Right atrium auricular region (tissue), 2 donors: ENCODE measurements around the gene PTPRD. TPM values are rescaled to one million over a fixed set of nuclear protein-coding genes. Genes with fewer than 3 reads are reported as not detected.

Experiments
- DNase-seq: peaks from one replicate; pipeline ENCODE4 v3.0.0-alpha.2; 2019; ENCODE audit warnings: low spot score
- H3K27ac ChIP-seq, 2 donors: fragments of 200-600 bp; sonication (generic); 1 replicate in 1 of 2; 2 replicates in 1 of 2; pipeline ENCODE4 v1.5.1; 2016 to 2019
- H3K27me3 ChIP-seq, 2 donors: fragments of 200-600 bp; sonication (generic); one replicate each; pipeline versions ENCODE4 v1.5.1 to v1.6.0; 2017 to 2019
- H3K36me3 ChIP-seq: fragments of 200-600 bp; sonication (generic); one replicate; pipeline ENCODE4 v1.5.1; 2016
- H3K4me1 ChIP-seq, 2 donors: fragments of 200-600 bp; sonication (generic); one replicate each; pipeline versions ENCODE4 v1.5.1 to v1.6.0; 2017 to 2019
- H3K4me3 ChIP-seq, 2 donors: fragments of 200-600 bp; sonication (generic); 1 replicate in 1 of 2; 2 replicates in 1 of 2; pipeline ENCODE4 v1.5.1; 2017 to 2019; ENCODE audit warnings: mild to moderate bottlenecking in 1 of 2, moderate library complexity in 1 of 2
- H3K9me3 ChIP-seq, 2 donors: fragments of 200-600 bp; sonication (generic); one replicate each; pipeline ENCODE4 v1.5.1; 2019
- total RNA-seq, 2 donors: library from RNA; depleted of rRNA; stranded (reverse); fragments of >200 nt; gene quantifications; one replicate each; pipeline ENCODE4 v1.1.0, GENCODE V29; 2016
- TF ChIP-seq, protein P1 (sequence below), 2 donors: fragments of 200-600 bp; sonication (generic); IDR thresholded peaks; one replicate each; pipeline ENCODE4 v1.5.1; 2019; ENCODE audit warnings: antibody characterized with exemption in 2 of 2

Gene PTPRD
- total RNA-seq, 2 donors from 2014 or later = 5.5 to 6.6 TPM

DNA sequence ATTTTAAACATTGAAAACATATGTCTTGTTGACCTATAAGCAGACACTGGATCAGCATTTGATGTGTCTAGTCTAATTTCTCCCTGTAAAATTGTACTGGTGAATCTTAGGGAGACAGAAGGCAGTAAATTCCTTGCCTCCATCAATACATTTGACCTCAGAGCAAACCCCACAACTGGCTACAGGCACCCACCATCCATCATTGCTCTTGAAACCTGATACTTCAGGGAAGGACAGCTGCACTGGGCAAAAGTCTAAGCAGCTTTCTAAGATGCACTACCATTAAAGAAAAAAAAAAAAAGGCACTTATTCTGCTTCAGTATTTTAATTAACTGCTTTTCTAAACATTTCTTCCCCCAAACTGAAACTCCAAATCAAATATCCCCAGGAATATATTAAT is 1761.9 kb downstream of the PTPRD start:
- TF ChIP-seq, protein P1, sequence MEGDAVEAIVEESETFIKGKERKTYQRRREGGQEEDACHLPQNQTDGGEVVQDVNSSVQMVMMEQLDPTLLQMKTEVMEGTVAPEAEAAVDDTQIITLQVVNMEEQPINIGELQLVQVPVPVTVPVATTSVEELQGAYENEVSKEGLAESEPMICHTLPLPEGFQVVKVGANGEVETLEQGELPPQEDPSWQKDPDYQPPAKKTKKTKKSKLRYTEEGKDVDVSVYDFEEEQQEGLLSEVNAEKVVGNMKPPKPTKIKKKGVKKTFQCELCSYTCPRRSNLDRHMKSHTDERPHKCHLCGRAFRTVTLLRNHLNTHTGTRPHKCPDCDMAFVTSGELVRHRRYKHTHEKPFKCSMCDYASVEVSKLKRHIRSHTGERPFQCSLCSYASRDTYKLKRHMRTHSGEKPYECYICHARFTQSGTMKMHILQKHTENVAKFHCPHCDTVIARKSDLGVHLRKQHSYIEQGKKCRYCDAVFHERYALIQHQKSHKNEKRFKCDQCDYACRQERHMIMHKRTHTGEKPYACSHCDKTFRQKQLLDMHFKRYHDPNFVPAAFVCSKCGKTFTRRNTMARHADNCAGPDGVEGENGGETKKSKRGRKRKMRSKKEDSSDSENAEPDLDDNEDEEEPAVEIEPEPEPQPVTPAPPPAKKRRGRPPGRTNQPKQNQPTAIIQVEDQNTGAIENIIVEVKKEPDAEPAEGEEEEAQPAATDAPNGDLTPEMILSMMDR (IDR thresholded peaks at IDR 0.05) = no peak
- no peaks in the 10 kb centered on the region for H3K27me3 ChIP-seq
- H3K27ac ChIP-seq = no peak overlapping the region
- no peaks in the 10 kb centered on the region for H3K9me3 ChIP-seq
- no peaks in the 10 kb centered on the region for H3K36me3 ChIP-seq
- no peak overlapping the region for H3K4me3 ChIP-seq
- DNase-seq = no peak
- no peaks in the 10 kb centered on the region for H3K4me1 ChIP-seq

DNA sequence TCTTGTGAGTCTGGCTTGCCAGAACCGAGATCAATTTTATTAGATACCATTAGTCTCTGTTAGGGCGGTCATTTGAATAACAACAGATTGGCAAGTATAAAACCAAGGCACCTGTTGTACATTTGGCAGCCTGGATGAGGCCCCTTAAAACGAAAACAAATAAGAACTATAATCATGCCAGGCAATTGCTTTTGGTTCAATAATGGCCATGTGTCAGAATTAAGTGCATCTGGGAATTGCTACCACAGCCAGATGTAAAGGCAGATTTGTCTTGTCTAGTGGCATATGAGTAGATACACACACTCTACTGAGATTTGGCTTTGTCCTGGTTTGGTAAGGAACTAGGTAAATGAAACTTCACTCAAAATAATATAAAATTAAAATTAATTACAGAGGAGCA is 1767.0 kb downstream of the PTPRD start:
- no peaks in the 10 kb centered on the region for H3K4me1 ChIP-seq
- no peaks in the 10 kb centered on the region for H3K9me3 ChIP-seq
- no peaks in the 10 kb centered on the region for H3K36me3 ChIP-seq
- TF ChIP-seq, protein P1 (IDR thresholded peaks at IDR 0.05) = no peak
- no peak for DNase-seq
- H3K27me3 ChIP-seq = no peaks in the 10 kb centered on the region
- no peak overlapping the region for H3K4me3 ChIP-seq
- no peak overlapping the region for H3K27ac ChIP-seq

DNA sequence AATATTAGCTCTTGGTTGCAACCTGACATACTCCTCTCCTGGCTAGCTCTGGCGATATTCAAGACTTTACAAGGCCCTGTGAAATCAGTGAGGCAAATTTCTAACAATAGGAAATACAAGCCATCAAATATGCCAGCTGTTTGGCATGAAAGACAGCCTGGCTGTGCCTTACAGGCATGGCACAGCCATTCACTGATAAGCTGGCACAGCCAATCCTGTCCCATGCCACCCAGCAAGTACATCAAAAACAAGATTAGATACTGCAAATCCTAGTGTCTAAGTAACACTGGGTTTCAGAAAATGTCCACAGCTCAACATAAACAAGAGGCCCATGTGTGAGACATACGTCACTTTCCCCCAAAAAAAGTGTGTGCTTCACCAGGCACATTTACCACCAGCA is 1767.4 kb downstream of the PTPRD start:
- peak overlapping the region in 1 of 2 donors; percentile 49 for H3K27ac ChIP-seq
- TF ChIP-seq, protein P1 (IDR thresholded peaks at IDR 0.05) = no peak
- no peaks in the 10 kb centered on the region for H3K36me3 ChIP-seq
- no peak overlapping the region for H3K4me3 ChIP-seq
- no peaks in the 10 kb centered on the region for H3K27me3 ChIP-seq
- H3K4me1 ChIP-seq = no peaks in the 10 kb centered on the region
- H3K9me3 ChIP-seq = no peaks in the 10 kb centered on the region
- no peak for DNase-seq

DNA sequence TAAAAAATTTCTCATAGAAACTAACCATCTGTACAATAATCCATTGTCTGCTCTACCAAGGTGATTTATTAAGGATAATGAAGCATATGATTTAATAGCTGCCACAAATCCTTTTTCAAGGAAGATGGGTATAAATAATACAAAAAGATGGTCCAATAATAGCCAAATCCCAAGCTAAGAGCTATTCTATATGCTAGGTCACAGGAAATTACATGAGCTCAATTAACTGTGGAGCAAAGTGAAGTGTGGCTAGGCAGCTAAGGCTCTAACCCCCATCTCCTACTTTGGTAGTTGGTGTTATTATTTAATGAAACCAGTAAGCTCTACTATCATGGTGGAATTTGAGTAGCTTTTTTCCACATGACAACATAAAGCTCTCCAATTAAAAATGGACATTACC is 1768.3 kb downstream of the PTPRD start:
- Histone ChIP-seq H3K9me3 (no peaks in the 10 kb centered on the region), H3K27ac (peak overlapping the region in 1 of 2 donors; percentile 49), H3K4me3 (no peak overlapping the region), H3K36me3 (no peaks in the 10 kb centered on the region), H3K4me1 (no peaks in the 10 kb centered on the region), H3K27me3 (no peaks in the 10 kb centered on the region)
- DNase-seq = no peak
- TF ChIP-seq, protein P1 (IDR thresholded peaks at IDR 0.05) = no peak

DNA sequence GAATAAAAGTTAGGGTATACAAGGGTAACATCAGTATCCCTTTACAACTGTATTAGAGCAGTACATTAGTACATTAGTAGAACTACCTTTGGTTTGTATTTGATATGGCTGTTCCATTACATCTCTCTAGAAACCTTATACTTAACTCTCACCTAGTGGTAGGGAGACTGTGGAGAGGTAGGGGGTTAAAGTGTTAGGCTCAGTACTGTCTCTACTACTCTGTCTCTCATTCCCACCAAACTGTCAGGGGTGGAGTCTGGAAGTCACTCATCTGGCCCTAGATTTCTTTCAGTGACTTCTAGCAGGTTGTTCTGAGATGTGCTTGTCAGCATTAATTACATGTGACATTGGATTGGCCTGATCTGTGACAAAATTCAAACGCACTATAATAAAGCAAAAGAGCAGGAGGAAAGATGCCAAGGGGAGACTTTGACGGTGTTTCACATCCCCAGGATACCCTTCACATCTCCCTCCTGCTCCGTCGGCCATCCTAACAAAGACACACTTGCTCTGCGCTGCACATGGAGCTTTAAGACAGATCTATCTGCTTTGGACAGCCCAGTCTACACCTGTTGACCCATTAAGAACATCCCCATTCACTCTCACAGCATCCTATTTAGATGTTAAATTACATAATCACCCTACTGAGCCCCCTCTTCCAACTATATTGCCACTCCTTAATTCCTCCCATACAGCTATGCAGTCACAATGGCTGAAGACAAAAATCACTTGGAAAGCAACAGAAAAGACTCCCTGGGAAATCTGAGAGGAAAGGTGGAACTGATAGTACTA is 1770.2 kb downstream of the PTPRD start:
- H3K4me3 ChIP-seq = no peak overlapping the region
- no peaks in the 10 kb centered on the region for H3K4me1 ChIP-seq
- no peaks in the 10 kb centered on the region for H3K36me3 ChIP-seq
- H3K27ac ChIP-seq = no peak overlapping the region
- TF ChIP-seq, protein P1 (IDR thresholded peaks at IDR 0.05) = no peak
- H3K27me3 ChIP-seq = no peaks in the 10 kb centered on the region
- no peaks in the 10 kb centered on the region for H3K9me3 ChIP-seq
- DNase-seq = no peak

DNA sequence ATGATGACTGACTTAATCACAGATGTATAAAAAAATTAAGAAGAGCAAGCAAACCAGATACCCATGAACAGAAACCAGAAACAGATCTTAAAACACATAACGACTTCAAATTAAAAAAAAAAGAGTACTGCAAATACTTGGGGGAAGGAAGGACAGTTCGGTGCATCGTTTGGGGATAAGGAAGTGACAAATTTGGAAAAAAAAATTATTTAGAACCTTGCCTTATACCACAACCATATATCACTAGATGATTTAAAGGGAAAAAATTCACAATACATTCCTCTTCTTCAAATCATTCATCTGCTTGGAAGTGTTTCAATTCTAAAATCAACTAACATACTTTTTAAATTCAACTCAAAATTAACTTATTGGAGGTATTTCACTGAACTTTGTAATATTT is 1774.7 kb downstream of the PTPRD start:
- no peaks in the 10 kb centered on the region for H3K9me3 ChIP-seq
- H3K4me3 ChIP-seq = no peak overlapping the region
- no peak overlapping the region for H3K27ac ChIP-seq
- H3K27me3 ChIP-seq = no peaks in the 10 kb centered on the region
- no peaks in the 10 kb centered on the region for H3K36me3 ChIP-seq
- DNase-seq = no peak
- TF ChIP-seq, protein P1 (IDR thresholded peaks at IDR 0.05) = no peak
- no peaks in the 10 kb centered on the region for H3K4me1 ChIP-seq
